ENCODE measurements around the gene NLRC5. TPM values are rescaled to one million over a fixed set of nuclear protein-coding genes. Genes with fewer than 3 reads are reported as not detected.
"Not testable (repeated sequence)": the region's sequence is repeated elsewhere in the genome, so short reads cannot be mapped to it uniquely, and the experiment has no call there.

NLRC5 gene
- total RNA-seq, 2 experiments from 2014 or later: 135 to 153 TPM

GRCh38 chr16:56973294-56973689 lies 16.1 kb upstream of the NLRC5 start:
- DNase-seq (no peak), ATAC-seq (no peak)
- Mint-ChIP-seq H3K4me3 (no peak overlapping the region), H3K4me1 (ENCODE audit: low read depth) (peaks cover 47% of the 10 kb centered on the region), H3K27ac (no peak overlapping the region), H3K27me3 (no peaks in the 10 kb centered on the region), H3K36me3 (ENCODE audit: low read depth) (no peaks in the 10 kb centered on the region), H3K9me3 (no peaks in the 10 kb centered on the region)
- intact Hi-C loops (cut with micrococcal nuclease): no loop called here
- CTCF ChIA-PET: interaction anchor here (0.9 to 8.5 kb wide), 2 partner anchors 8 to 120 kb away, joined by 3 to 87 read pairs; no protein-coding TSS in a partner anchor
- no peak for TF ChIP-seq CTCF (IDR thresholded peaks at IDR 0.05)
- POLR2A ChIA-PET: interaction anchor here (0.9 to 1.8 kb wide), 4 partner anchors 13 to 57 kb away, joined by 3 to 4 read pairs (median 4); partner anchors contain the start of gene HERPUD1

GRCh38 chr16:56973899-56974298 lies 15.5 kb upstream of the NLRC5 start:
- ChIA-PET CTCF (interaction anchor here (8.5 kb wide), 1 partner anchor 8 kb away, joined by 87 read pairs; no protein-coding TSS in a partner anchor), POLR2A (interaction anchor here (1.0 to 5.7 kb wide), 3 partner anchors 9 to 50 kb away, joined by 3 to 31 read pairs (median 4); partner anchors contain the start of gene NLRC5)
- intact Hi-C loops (cut with micrococcal nuclease); H3K4me3 Mint-ChIP-seq; H3K27me3 Mint-ChIP-seq; ATAC-seq; H3K36me3 Mint-ChIP-seq (ENCODE audit: low read depth); H3K27ac Mint-ChIP-seq; DNase-seq; H3K9me3 Mint-ChIP-seq: not testable (repeated sequence)
- H3K4me1 Mint-ChIP-seq (ENCODE audit: low read depth): peaks cover 46% of the 10 kb centered on the region

GRCh38 chr16:56974549-56975300 lies 14.6 kb upstream of the NLRC5 start:
- no peak overlapping the region for H3K4me3 Mint-ChIP-seq
- DNase-seq (no peak), ATAC-seq (no peak)
- H3K4me1 Mint-ChIP-seq (ENCODE audit: low read depth): peaks cover 52% of the 10 kb centered on the region
- ChIA-PET CTCF (interaction anchor here (1.1 to 8.5 kb wide), 2 partner anchors 9 to 11 kb away, joined by 4 to 87 read pairs; no protein-coding TSS in a partner anchor), POLR2A (interaction anchor here (0.7 to 5.7 kb wide), 9 partner anchors 8 to 119 kb away, joined by 3 to 31 read pairs (median 4); partner anchors contain the start of gene NLRC5)
- no peaks in the 10 kb centered on the region for H3K27me3 Mint-ChIP-seq
- no peak overlapping the region for H3K27ac Mint-ChIP-seq
- H3K36me3 Mint-ChIP-seq (ENCODE audit: low read depth): no peaks in the 10 kb centered on the region
- H3K9me3 Mint-ChIP-seq: no peaks in the 10 kb centered on the region
- TF ChIP-seq CTCF (IDR thresholded peaks at IDR 0.05): no peak
- intact Hi-C loops (cut with micrococcal nuclease): no loop called here

- ChIA-PET CTCF (interaction anchor here (1.1 to 8.5 kb wide), 3 partner anchors 10 to 19 kb away, joined by 4 to 87 read pairs (median 6); no protein-coding TSS in a partner anchor), POLR2A (interaction anchor here (0.7 to 5.7 kb wide), 6 partner anchors 10 to 120 kb away, joined by 3 to 31 read pairs (median 4); partner anchors contain the start of gene NLRC5)
- Mint-ChIP-seq H3K27ac (peak overlapping the region; percentile 69), H3K9me3 (no peaks in the 10 kb centered on the region), H3K36me3 (ENCODE audit: low read depth) (peaks cover 4% of the 10 kb centered on the region), H3K4me3 (no peak overlapping the region), H3K4me1 (ENCODE audit: low read depth) (peaks cover 60% of the 10 kb centered on the region), H3K27me3 (no peaks in the 10 kb centered on the region)
- no peak for DNase-seq
- intact Hi-C loops (cut with micrococcal nuclease): no loop called here
- TF ChIP-seq CTCF (IDR thresholded peaks at IDR 0.05): no peak
- ATAC-seq: peak; percentile 18
Observed at GRCh38 chr16:56975714-56976113, 13.6 kb upstream of the NLRC5 start.

- H3K36me3 Mint-ChIP-seq (ENCODE audit: low read depth): peaks cover 14% of the 10 kb centered on the region
- intact Hi-C loops (cut with micrococcal nuclease): no loop called here
- no peaks in the 10 kb centered on the region for H3K9me3 Mint-ChIP-seq
- no peaks in the 10 kb centered on the region for H3K27me3 Mint-ChIP-seq
- no peak for DNase-seq
- peaks cover 70% of the 10 kb centered on the region for H3K4me1 Mint-ChIP-seq (ENCODE audit: low read depth)
- H3K4me3 Mint-ChIP-seq: no peak overlapping the region
- TF ChIP-seq CTCF (IDR thresholded peaks at IDR 0.05): no peak
- ATAC-seq: no peak
- no peak overlapping the region for H3K27ac Mint-ChIP-seq
- CTCF ChIA-PET: interaction anchor here (0.7 to 8.5 kb wide), 5 partner anchors 12 to 108 kb away, joined by 3 to 87 read pairs (median 3); no protein-coding TSS in a partner anchor
- POLR2A ChIA-PET: interaction anchor here (0.9 to 5.7 kb wide), 8 partner anchors 10 to 48 kb away, joined by 3 to 31 read pairs (median 4); partner anchors contain the start of gene NLRC5
Observed at GRCh38 chr16:56977216-56977615, 12.1 kb upstream of the NLRC5 start.
